GM23338 (cell line): ENCODE results near the gene PPCDC.
"Not testable (repeated sequence)": the region's sequence is repeated elsewhere in the genome, so short reads cannot be mapped to it uniquely, and the experiment has no call there.

ENCODE experiments used
- CREB1 ChIP-seq: fragments of 250-450 bp; sonication (Bioruptor Pico); IDR thresholded peaks from 2 replicates; pipeline ENCODE4 v1.5.0; 2020; ENCODE audit warnings: low read depth, mild to moderate bottlenecking, moderate library complexity
- CTCF ChIP-seq, 2 experiments: fragments of 200-600 bp in 1 of 2; sonication (generic) in 1 of 2; conservative IDR thresholded peaks; 2 replicates each; pipeline versions ENCODE4 v1.5.1 to v1.6.1; 2016 to 2017; ENCODE audit warnings: antibody characterized with exemption in 2 of 2, low read depth in 2 of 2, mild to moderate bottlenecking in 2 of 2, moderate library complexity in 1 of 2
- ETS1 ChIP-seq: IDR thresholded peaks from 2 replicates; pipeline ENCODE4 v1.6.1; 2016; ENCODE audit warnings: antibody characterized with exemption
- EZH2 ChIP-seq: fragments of 200-600 bp; sonication (generic); IDR thresholded peaks from one replicate; pipeline ENCODE4 v1.8.0; 2017; ENCODE audit warnings: antibody characterized with exemption, mild to moderate bottlenecking, low read depth; ENCODE audit not compliant: unreplicated experiment
- EZH2phosphoT487 ChIP-seq: fragments of 200-600 bp; sonication (generic); IDR thresholded peaks from one replicate; pipeline ENCODE4 v1.8.1; 2018; ENCODE audit warnings: antibody characterized with exemption; ENCODE audit not compliant: unreplicated experiment
- POLR2AphosphoS5 ChIP-seq: IDR thresholded peaks from 2 replicates; pipeline ENCODE4 v1.6.1; 2016; ENCODE audit warnings: antibody characterized with exemption, low read depth
- REST ChIP-seq: IDR thresholded peaks from one replicate; pipeline ENCODE4 v1.6.1; 2018; ENCODE audit warnings: antibody characterized with exemption; ENCODE audit not compliant: unreplicated experiment
- STAT1 ChIP-seq: IDR thresholded peaks from one replicate; pipeline ENCODE4 v1.6.1; 2016; ENCODE audit warnings: antibody characterized with exemption; ENCODE audit not compliant: unreplicated experiment

- TF ChIP-seq CTCF (conservative IDR thresholded peaks at IDR 0.05; ENCODE audit: low read depth in 2 of 2); POLR2AphosphoS5; CREB1 (CRISPR knock-in tag); EZH2; REST; EZH2phosphoT487; ETS1; STAT1: not testable (repeated sequence)
Observed at GRCh38 chr15:75077551-75077961, 54.2 kb downstream of the PPCDC start.
